Left renal cortex interstitium (tissue), 4 donors: ENCODE data around the gene DGKB. TPM values are rescaled to one million over a fixed set of nuclear protein-coding genes. Genes with fewer than 3 reads are reported as not detected.
"Not testable (repeated sequence)": the region's sequence is repeated elsewhere in the genome, so short reads cannot be mapped to it uniquely, and the experiment has no call there.

Experiments used
- DNase-seq, 4 donors: peaks; one replicate each; pipeline ENCODE4 v3.0.0-alpha.2; 2013; ENCODE audit warnings: low read depth in 4 of 4, low spot score in 2 of 4, missing footprints in 1 of 4
- polyA plus RNA-seq, 4 donors: library from polyadenylated mRNA; unstranded; fragments of 120-200 nt; gene quantifications; one replicate each; pipeline ENCODE4 v1.2.1, GENCODE V29; 2013; ENCODE audit not compliant: insufficient read length in 4 of 4

DGKB gene
- polyA plus RNA-seq, 4 donors = 2.6 to 4.0 (median 2.7) TPM

- no peak for DNase-seq
Measured at GRCh38 chr7:14332155-14332554, 570.4 kb downstream of the DGKB start.

- DNase-seq = no peak
Measured at GRCh38 chr7:14324767-14325166, 577.8 kb downstream of the DGKB start.

- DNase-seq = no peak
Measured at GRCh38 chr7:14322724-14323123, 579.8 kb downstream of the DGKB start.

- no peak for DNase-seq
Measured at GRCh38 chr7:14321947-14322346, 580.6 kb downstream of the DGKB start.

- DNase-seq = no peak
Measured at GRCh38 chr7:14309432-14309831, 593.1 kb downstream of the DGKB start.

GRCh38 chr7:14305233-14305866, 597.2 kb downstream of the DGKB start:
- DNase-seq = no peak

GRCh38 chr7:14303536-14303935, 599.0 kb downstream of the DGKB start:
- no peak for DNase-seq

GRCh38 chr7:14294637-14295036, 607.9 kb downstream of the DGKB start:
- DNase-seq = no peak

- no peak for DNase-seq
Measured at GRCh38 chr7:14293434-14293833, 609.1 kb downstream of the DGKB start.

- DNase-seq = no peak
Measured at GRCh38 chr7:14292737-14293136, 609.8 kb downstream of the DGKB start.

- no peak for DNase-seq
Measured at GRCh38 chr7:14289957-14290356, 612.6 kb downstream of the DGKB start.

GRCh38 chr7:14288701-14289100, 613.9 kb downstream of the DGKB start:
- DNase-seq = no peak

GRCh38 chr7:14287398-14287797, 615.2 kb downstream of the DGKB start:
- DNase-seq = no peak

- no peak for DNase-seq
Measured at GRCh38 chr7:14286036-14286435, 616.5 kb downstream of the DGKB start.

GRCh38 chr7:14279065-14279871, 623.3 kb downstream of the DGKB start:
- DNase-seq = not testable (repeated sequence)

GRCh38 chr7:14275356-14275755, 627.2 kb downstream of the DGKB start:
- no peak for DNase-seq

GRCh38 chr7:14271441-14271840, 631.1 kb downstream of the DGKB start:
- no peak for DNase-seq

- DNase-seq = no peak
Measured at GRCh38 chr7:14270099-14270498, 632.5 kb downstream of the DGKB start.

- no peak for DNase-seq
Measured at GRCh38 chr7:14260011-14260410, 642.5 kb downstream of the DGKB start.

- no peak for DNase-seq
Measured at GRCh38 chr7:14258861-14259260, 643.7 kb downstream of the DGKB start.

GRCh38 chr7:14258441-14258840, 644.1 kb downstream of the DGKB start:
- no peak for DNase-seq

- DNase-seq = no peak
Measured at GRCh38 chr7:14252458-14252857, 650.1 kb downstream of the DGKB start.
